Hepatocyte (in vitro differentiated cells): ENCODE results near the gene SMC5.

Experiments
- EZH2 ChIP-seq: fragments of 200-600 bp; sonication (generic); IDR thresholded peaks from 2 replicates; pipeline ENCODE4 v1.6.1; 2016; ENCODE audit warnings: antibody characterized with exemption, mild to moderate bottlenecking, borderline replicate concordance
- EZH2phosphoT487 ChIP-seq: fragments of 200-600 bp; sonication (generic); IDR thresholded peaks from one replicate; pipeline ENCODE4 v1.6.1; 2018; ENCODE audit warnings: antibody characterized with exemption, mild to moderate bottlenecking, low read depth, moderate library complexity; ENCODE audit not compliant: unreplicated experiment, severe bottlenecking
- TF ChIP-seq, protein P1 (sequence below): fragments of 200-600 bp; sonication (generic); IDR thresholded peaks from 2 replicates; pipeline ENCODE4 v1.5.1; 2016; ENCODE audit warnings: antibody characterized with exemption, mild to moderate bottlenecking; ENCODE audit not compliant: poor library complexity

DNA sequence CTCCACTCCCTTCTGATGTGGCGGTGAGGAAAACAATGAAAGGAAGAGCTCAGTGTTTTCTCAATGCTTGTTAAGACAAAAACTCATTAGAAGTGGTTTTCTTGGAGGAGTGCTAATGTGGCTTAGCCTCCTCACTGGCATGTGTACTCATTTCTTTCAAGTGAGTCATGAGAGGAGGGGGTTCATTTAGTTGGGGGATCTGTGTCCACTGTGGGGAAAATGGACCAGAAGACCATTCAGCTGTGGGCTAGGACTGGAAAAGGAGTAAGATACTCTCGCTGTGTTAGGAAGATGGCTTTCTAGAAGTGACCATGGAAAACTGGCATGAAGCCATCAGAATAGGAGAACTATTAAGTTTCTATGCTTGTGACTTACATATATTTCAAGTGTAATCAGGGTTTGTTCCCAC, 132.2 kb downstream of the SMC5 start:
- TF ChIP-seq, protein P1, sequence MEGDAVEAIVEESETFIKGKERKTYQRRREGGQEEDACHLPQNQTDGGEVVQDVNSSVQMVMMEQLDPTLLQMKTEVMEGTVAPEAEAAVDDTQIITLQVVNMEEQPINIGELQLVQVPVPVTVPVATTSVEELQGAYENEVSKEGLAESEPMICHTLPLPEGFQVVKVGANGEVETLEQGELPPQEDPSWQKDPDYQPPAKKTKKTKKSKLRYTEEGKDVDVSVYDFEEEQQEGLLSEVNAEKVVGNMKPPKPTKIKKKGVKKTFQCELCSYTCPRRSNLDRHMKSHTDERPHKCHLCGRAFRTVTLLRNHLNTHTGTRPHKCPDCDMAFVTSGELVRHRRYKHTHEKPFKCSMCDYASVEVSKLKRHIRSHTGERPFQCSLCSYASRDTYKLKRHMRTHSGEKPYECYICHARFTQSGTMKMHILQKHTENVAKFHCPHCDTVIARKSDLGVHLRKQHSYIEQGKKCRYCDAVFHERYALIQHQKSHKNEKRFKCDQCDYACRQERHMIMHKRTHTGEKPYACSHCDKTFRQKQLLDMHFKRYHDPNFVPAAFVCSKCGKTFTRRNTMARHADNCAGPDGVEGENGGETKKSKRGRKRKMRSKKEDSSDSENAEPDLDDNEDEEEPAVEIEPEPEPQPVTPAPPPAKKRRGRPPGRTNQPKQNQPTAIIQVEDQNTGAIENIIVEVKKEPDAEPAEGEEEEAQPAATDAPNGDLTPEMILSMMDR, result no peak
- no peak for TF ChIP-seq EZH2
- TF ChIP-seq EZH2phosphoT487, result no peak
